ENCODE data around the gene PATE1.
"Not testable (repeated sequence)": the region's sequence is repeated elsewhere in the genome, so short reads cannot be mapped to it uniquely, and the experiment has no call there.

Gene PATE1, protein sequence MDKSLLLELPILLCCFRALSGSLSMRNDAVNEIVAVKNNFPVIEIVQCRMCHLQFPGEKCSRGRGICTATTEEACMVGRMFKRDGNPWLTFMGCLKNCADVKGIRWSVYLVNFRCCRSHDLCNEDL

DNA sequence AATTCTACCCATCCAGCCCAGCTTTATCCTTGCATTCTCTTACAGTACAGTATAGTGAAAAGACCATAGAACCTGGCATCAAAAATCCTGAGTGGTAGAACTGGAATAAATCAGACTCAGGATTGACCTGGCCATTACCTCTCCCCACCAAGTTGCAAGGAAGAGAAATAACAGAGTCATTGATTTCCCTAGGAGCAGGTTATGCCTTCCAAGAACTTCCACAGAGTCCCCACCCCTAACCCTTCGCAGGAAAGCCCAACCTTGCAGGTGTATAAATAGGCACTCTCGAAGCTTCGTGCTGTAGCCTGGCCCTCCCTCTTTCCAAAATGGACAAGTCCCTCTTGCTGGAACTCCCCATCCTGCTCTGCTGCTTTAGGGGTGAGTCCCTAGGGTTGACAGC lies at the start of gene PATE1:
Gene PATE1 (plus strand): TSS at position 301 of the 400 bp plus-strand sequence. CDS start 26 bp downstream, at position 327.
- no peak for FAIRE-seq

DNA sequence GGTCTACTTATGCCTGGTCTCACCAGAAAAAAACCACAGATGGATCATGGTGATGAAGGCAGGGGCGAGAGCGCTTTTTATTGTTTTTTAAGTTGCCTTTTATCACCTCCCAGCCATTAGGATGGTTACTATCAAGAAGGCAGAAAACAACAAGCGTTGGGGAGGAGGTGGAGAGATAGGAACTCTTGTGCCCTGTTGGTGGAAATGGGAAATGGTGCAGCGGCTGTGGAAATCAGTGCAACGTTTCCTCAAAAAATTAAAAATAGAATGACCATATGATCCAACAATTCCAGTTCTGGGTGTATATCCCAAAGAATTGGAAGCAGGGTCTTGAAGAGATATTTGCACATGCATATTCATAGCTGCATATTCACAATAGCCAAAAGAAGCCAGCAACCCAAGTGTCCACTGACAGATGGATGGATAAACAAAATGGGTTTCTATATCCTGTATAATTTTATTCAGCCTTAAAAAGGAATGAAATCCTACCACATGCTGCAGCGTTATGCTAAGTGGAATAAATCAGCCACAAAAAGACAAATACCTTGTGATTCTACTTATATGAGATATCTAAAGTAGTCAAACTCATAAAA lies 45.0 kb upstream of the PATE1 start:
- FAIRE-seq = no peak

DNA sequence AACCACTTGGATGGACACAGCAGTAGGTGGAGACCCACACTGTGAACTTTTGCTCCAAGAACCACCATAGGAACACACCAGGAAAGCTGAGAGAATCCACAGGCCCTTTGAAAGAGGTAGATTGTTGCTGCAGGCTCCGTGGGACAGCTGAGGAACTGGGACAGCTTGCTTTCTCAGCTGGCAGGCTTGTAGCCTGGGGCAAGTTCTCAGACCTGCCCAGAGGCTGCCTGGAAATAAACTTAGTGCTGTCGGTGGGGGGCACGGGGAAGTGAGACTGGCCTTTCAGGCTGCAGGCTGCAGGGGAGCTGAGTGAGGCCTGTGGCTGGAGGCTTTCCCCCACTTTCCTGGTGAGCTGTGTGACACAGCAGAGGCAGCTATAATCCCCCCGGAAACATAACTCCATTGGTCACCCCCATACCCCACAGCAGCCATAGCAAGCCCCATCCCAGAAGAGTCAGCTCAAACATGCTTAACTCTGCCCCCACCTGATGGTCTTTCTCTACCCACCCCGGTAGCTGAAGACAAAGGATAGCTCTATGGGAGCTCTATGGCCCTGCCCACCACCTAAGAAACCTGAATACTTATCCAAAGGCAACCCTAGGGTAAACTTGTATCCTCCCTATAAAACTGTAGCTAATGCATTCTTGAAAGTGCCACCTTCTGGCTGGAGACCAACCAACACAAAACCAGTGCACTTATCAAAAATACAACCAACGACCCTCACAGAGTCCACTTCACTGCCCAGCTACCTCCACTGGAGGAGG lies 44.0 kb upstream of the PATE1 start:
- no peak for FAIRE-seq

DNA sequence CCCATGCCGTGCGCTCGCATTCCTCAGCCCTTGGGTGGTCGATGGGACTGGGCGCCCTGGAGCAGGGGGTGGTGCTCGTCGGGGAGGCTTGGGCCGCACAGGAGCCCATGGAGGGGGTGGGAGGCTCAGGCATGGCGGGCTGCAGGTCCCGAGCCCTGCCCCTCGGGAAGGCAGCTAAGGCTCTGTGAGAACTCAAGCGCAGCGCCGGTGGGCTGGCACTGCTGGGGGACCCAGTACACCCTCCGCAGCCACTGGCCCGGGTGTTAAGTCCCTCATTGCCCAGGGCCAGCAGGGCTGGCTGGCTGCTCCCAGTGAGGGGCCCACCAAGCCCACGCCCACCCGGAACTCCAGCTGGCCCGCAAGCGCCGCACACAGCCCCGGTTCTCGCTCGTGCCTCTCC lies 41.4 kb upstream of the PATE1 start:
- not testable (repeated sequence) for FAIRE-seq

DNA sequence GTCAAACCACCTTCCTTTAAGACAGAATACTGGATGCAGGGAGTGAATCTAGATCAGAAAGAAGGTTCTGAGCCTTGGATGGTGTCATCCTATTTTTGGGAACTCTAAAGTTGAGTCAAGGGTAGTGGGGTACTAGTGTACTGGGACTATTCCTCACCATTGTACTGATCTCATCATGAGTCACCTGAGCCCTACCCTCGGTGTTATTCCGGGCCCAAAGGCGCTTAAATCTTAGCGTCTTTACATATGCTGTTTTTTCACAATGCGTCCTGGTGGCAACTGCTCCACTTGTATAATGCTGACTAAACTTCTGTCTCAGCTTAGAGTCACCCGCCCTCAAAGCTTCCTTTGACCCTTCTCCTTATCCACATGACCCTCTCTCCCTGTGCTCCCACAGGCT lies 25.3 kb upstream of the PATE1 start:
- FAIRE-seq = no peak

DNA sequence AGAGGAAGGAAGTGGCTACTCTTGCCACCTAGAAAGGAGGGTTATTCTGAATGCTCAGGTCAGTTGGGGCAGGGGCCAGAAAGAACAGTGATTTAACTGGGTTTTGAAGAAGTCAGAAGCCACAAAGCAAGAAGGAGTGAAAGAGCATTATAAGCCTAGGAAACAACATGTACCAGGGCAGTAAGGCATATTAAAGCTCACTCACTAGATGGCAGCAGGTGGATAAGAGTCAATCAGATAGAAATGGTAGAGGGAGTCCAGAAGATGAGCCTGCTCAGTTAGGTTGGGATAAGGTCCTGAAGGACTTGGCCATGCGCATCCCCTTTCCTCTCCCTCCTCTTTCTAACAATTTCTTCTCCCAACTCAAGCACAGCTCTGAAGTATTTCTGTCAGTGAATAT lies 22.0 kb upstream of the PATE1 start:
- FAIRE-seq = no peak

DNA sequence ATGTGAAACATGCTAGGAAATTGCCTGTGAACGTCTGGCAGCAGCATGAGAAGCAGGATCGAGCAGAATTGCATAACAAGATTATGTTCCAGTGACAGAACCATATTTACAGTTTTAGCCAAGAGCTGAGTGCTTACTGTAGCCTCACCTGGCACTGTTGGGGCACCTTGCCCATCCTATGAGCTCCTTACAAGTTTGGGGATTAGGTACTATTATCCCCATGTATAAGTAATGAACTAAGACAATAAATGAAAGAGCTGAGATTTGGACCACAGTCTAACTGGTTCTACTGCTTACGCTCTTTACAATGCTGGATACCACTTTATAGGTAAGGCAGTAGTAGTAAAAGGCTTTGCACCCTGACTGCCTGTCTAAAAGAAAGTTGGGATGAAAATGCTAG lies 17.1 kb upstream of the PATE1 start:
- FAIRE-seq = no peak

DNA sequence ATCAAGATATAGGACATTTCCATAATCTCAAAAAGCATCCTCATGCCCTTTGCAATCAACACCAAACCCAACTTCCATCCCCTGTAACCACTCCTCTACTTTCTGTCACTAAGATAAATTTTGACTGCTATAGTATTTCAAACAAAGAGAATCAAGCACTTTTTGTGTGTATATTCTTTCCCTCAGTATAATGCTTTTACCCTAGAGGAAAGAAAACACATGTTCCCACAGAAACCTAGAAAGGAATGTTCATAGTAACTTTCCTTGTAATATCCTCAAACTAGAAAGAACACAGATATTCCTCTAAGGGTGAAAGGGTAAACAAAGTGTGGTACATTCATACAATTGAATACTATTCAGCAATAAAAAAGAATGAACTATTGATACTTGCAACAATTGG lies 5.5 kb upstream of the PATE1 start:
- no peak for FAIRE-seq

DNA sequence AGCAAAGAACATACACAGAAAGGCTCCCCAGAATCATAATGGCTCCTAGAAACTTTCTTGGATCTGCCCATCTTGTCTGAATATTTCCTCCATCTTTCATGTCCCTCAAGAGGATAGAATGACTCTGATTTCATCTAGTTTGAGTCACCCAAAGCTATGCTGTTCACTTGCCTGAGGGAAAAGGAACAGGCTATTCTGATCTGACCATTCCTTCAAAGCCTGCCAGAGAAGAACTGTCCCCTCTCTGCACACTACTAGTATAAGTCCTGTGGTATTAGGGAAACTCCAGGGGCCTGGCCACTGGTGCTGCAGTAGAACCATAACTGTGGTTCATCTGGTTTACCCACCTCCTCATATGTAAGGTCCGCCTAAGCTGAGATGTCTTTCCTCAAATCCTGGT lies 2.4 kb upstream of the PATE1 start:
- FAIRE-seq = no peak

DNA sequence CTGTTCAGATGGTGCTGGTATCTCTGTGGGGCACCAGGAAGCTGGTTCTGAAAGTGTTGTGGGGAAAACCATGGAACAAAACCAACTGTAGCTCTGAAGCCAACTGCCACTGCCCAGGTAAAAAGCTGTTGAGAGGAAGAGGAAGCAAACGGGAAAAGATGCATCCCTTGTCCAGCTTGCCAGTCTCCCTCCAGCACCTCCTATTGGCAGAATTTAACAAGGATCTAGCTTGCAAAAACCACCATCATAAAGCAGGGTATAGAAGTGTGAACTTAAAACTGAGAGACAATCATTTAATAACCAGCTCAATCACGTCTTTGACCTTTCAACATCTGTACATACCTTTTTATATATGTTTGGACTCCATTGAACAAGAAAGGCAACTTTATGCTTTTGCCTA lies 4.5 kb downstream of the PATE1 start:
- no peak for FAIRE-seq

DNA sequence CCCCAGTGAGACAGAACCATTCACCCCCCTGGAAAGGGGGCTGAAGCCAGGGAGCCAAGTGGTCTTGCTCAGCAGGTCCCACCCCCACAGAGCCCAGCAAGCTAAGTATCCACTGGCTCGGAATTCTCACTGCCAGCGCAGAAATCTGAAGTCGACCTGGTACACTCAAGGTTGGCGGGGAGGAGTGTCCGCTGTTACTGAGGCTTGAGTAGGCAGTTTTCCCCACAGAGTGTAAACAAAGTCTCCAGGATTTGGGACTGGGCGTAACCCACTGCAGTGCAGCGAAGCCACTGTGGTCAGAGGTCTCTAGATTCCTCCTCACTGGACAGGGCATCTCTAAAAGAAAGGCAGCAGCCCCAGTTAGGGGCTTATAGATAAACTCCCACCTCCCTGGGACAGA lies 10.0 kb downstream of the PATE1 start:
- FAIRE-seq = no peak

DNA sequence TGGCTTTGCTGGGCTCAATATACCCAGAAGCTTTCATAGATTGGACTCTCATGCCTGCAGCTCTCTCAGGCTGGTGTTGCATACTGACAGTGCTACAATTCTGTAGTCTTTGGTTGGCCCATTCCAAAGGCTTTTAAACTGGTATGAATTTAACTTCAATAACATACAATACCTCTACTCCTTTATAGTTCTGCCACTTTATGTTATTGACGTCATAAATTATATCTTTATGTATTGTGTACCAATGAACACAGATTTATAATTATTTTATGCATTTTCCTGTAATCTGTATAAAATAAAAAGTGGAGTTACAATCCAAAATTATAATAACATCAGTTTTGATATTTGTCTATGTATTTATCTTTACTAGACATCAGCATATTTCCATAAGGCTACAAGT lies 16.4 kb downstream of the PATE1 start:
- FAIRE-seq = no peak

DNA sequence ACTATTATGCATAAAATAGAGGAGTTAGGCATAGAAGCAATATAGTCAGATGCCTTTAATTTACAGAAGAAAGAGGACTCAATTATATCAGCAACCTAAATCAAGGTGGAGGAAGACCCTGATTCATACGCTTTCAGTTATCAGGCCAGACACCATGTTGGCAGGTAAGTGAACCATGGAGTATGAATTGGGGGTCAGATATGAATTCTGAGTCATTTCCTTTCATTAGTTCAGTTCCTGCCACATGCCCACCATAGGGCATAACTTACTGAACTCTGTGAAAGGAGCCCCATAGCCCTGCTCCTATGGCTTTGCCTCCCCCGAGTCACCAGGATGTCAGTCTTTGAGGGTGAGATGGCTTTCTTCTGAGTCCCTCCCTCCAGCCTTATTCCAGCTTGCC lies 17.4 kb downstream of the PATE1 start:
- no peak for FAIRE-seq

DNA sequence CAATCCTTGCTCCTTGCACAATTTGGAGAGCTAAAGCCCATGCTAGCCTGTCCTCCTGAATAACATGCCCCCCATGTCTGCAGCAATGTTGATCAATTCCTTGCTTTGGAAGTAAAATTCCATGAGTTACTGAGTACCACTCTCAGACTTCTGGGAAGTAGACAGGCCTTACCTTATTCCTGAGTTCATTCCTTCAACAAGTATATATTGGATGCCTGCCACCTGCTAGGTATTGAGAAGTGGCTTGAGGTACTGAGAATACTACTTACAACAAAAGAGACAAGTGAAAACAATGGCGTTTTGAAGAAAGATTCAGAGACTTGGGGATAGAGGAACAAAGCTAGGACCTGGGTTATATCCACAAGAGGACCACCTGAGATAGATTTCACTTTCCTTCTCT lies 20.2 kb downstream of the PATE1 start:
- no peak for FAIRE-seq

DNA sequence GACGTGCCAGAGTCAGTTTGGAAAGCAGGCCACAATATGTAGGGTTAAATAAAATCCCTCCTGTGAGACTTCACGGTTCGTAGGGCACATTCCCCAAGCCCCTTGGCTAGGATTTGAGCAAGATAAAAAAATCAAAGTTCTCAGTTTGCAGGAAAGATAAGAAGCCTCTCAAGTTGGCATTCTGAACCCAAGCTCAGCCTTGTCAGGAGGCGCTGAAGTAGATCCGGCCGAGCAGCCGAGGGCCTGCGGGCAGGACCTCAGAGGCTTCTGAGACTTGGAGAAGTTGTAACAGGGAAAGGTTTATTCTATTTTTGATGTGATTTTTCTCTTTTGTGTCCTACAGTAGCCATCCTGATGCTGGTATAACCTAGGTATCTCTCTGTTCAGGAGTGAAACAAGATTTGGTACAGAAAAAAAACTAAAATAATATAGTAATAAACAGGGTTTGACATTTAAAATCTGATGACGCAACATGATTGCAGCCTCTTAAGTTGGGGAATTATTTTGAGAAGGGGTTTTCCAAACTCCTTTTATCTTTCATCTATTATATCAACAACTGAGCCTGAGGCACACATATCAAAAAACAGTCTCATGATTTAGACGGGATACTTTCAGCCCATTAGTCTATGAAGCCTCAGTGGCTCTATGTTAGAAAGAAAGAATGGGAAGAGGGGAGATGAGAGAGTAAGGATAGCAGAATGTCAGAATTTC lies 22.4 kb downstream of the PATE1 start:
- FAIRE-seq = no peak

DNA sequence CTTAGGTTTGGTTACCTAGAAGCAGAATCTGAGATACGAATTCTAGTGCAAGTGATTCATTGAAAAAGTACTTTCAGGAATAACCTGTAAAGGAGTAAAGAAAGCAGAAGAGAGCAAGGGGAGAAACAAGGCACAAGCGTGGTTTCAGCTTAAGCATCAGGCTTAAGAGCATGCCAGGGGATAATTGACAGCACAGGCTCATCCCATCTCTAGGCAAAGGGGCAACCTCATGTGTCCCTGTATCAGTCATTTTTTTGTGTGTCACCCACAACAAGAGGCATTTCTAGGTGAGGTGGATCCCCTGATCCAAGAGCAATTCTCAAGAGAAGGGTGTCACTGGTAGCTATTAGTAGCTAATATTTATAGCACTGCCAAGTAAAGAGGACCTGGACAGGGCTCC lies 24.5 kb downstream of the PATE1 start:
- FAIRE-seq = no peak

DNA sequence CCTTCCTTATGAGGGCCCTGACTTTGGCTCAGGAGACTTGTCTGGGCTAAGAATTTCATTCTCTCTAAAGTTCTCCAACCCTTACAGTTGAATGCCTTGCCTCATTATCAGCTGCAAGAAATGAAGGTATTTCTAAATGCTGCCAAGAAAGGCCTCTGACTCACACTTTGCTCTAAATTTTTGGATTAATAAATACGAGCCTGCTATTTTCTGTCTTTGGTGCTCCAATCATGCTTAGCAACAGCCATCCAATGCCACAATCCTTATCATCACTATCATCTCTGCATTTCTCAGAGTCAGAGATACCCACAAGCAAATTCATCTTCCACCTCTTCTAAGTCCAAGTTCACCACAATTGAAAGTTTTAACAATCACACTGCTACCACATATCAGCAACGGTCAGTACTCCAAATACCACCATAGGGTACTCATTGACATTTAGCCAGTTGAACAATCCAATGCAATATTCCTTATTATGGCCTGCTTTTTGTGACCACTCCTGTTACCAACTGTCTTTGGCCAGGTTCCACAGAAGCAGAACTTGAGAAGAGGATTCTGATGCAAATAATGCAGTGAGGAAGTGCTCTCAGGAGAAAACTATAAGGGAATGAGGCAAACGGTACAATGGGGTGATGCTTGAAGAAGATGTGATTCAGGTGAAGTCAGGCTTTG lies 26.9 kb downstream of the PATE1 start:
- FAIRE-seq = no peak

DNA sequence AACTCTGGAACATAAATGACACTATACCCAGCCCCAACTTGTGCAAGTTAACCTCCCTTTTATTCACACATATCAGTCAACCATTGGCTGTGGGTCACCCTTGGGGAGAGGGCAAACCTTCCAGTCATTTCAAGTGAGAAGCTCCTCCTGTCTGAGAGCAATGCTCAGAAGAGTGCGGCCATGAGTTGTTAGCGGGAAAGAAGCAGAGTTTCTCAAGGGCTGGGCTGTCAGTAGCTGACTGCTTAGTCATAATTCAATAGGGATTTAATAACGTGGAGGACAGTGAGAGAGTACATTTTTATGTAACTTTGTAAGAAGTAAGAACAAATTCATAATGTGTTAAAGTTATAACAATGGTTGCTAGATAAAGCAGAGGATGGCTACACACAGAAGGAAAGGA lies 27.4 kb downstream of the PATE1 start:
- FAIRE-seq = no peak

DNA sequence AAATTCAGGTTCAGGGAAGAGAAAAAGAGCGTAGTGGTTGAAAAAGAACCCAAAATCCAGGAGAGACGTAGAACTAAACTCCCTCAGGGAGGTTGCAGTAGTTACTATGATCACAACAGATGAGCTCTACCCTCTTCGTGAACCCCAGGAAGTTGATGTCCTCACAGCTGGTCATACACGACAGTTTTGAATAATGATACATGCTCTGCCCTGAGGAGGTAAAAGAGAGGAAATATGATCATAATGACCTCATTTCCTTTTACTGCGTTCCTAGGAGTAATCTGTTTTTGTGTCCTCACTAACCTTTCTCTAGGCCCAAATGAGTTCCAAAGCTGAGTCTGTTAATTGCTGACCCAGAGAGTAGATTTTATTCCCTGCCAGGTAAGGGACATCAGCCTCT lies 31.2 kb downstream of the PATE1 start:
- no peak for FAIRE-seq

DNA sequence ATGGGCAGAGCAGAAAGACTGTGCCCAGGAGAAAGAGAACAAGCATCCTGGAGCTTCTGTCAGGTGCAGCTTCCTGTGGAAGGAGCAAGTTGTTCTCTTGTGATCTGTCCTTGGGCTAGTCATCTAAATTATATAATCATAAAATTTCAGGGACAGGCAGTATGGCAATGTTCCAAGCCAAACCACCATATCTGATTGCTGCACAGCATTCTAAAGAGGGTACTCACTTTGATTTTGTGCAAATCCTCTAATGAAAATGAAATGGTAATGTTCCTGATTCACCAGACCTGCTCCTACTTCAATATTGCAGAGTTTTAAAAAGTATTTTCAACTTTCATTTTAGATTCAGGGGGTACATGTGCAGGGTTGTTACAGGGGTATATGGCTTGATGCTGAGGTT lies 32.6 kb downstream of the PATE1 start, which contains the start of gene PATE2:
Gene PATE2 (minus strand): TSS at position 101 of the 400 bp plus-strand sequence. CDS start 55 bp downstream, at position 46.
- no peak for FAIRE-seq

DNA sequence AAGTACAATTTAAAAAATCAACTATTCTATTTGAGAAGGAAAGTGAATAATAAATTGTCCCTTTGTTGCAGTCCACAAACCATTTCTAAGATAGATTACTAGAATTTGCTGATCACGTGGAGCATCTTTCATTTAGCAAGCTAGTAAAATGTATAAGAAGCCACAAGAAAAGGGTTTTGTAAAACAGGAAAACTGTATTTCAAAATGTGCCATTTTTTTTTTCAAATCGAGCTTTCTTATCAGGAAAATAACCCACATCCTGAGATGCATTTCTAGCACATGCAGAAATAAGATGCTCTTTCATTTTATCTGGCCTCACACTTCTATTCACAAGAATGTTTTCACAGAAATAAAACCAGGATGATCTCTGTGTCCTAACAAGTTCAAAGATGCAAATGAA lies 38.6 kb downstream of the PATE1 start:
- FAIRE-seq = no peak

DNA sequence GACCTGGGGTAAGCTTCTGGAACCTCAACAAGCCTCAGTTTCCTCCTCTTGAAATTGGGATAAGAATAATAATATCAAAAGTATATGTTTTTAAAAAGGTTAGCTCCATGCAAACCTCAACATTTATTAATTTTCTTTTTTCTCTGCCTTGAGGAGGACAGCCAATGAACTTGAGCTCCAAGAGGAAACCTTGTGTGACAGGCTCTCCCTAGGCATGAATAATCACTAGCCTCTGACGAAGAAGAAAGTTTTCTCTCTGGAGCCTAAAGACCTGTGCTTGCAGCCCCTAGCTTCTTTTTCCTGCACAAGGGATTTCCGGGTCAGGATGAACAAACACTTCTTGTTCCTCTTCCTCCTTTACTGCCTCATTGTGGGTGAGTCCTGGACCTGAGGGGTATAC lies 41.7 kb downstream of the PATE1 start, which contains the start of gene PATE3:
Gene PATE3 (plus strand): TSS at position 301 of the 400 bp plus-strand sequence. CDS start 25 bp downstream, at position 326.
- no peak for FAIRE-seq

DNA sequence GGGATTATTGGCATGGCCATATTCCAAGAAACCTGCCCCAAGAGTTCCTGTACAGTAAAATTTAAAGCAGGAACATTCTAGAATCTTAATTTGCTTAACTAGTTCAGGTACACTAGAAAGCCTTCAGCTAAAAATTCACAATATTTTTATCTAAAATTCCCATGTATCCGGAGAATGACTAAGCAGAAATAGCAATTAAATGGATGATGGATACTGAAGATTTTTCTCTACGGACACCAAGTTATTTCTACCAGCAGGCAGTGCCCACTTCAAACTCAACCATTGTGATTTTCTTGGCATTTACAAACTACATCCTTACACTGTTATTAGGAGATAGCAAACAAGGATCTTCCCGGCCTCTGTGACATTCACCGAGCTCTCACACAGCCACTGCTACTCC lies 44.7 kb downstream of the PATE1 start:
- no peak for FAIRE-seq

Data from TTC549 (cell line).